ENCODE measurements around the gene TKTL1.
"Not testable (repeated sequence)": the region's sequence is repeated elsewhere in the genome, so short reads cannot be mapped to it uniquely, and the experiment has no call there.

Gene TKTL1

GRCh38 chrX:154295664-154296310 is at the start of gene TKTL1:
Gene TKTL1, plus strand, starts transcription at chrX:154295795. Its CDS starts 65 bp downstream, at chrX:154295860.
- DNase-seq, result no peak

- not testable (repeated sequence) for DNase-seq
Measured at GRCh38 chrX:154247377-154248045, 48.1 kb upstream of the TKTL1 start.

GRCh38 chrX:154248076-154248475 is 47.5 kb upstream of the TKTL1 start:
- not testable (repeated sequence) for DNase-seq

- DNase-seq, result not testable (repeated sequence)
Measured at GRCh38 chrX:154257282-154257681, 38.3 kb upstream of the TKTL1 start, which contains the start of gene OPN1MW3. Gene OPN1MW3, plus strand, starts transcription at chrX:154257582. Its CDS starts 38 bp downstream, at chrX:154257620.

- not testable (repeated sequence) for DNase-seq
Measured at GRCh38 chrX:154258711-154259110, 36.9 kb upstream of the TKTL1 start.

- not testable (repeated sequence) for DNase-seq
Measured at GRCh38 chrX:154263072-154263471, 32.5 kb upstream of the TKTL1 start.

- not testable (repeated sequence) for DNase-seq
Measured at GRCh38 chrX:154269245-154269644, 26.4 kb upstream of the TKTL1 start.

GRCh38 chrX:154284489-154285338 is 10.9 kb upstream of the TKTL1 start:
- not testable (repeated sequence) for DNase-seq

- DNase-seq, result not testable (repeated sequence)
Measured at GRCh38 chrX:154286406-154286805, 9.2 kb upstream of the TKTL1 start.

- no peak for DNase-seq
Measured at GRCh38 chrX:154294791-154295574, 612 bp upstream of the TKTL1 start, which contains the start of gene TEX28. Gene TEX28, minus strand, starts transcription at chrX:154295124. Its CDS starts 3,007 bp downstream, at chrX:154292117.

GRCh38 chrX:154296731-154297130 is 1.1 kb downstream of the TKTL1 start:
- DNase-seq, result no peak

GRCh38 chrX:154298312-154298711 is 2.7 kb downstream of the TKTL1 start:
- DNase-seq, result no peak

- DNase-seq, result no peak
Measured at GRCh38 chrX:154300816-154301215, 5.2 kb downstream of the TKTL1 start.

- not testable (repeated sequence) for DNase-seq
Measured at GRCh38 chrX:154302998-154303397, 7.4 kb downstream of the TKTL1 start.

- DNase-seq, result no peak
Measured at GRCh38 chrX:154303476-154303875, 7.9 kb downstream of the TKTL1 start.

- no peak for DNase-seq
Measured at GRCh38 chrX:154304846-154305245, 9.3 kb downstream of the TKTL1 start.

- DNase-seq, result no peak
Measured at GRCh38 chrX:154305541-154306205, 10.1 kb downstream of the TKTL1 start.

- no peak for DNase-seq
Measured at GRCh38 chrX:154307202-154307601, 11.6 kb downstream of the TKTL1 start.

- DNase-seq, result peak; percentile 76
Measured at GRCh38 chrX:154308108-154308946, 12.7 kb downstream of the TKTL1 start.

GRCh38 chrX:154309041-154309775 is 13.6 kb downstream of the TKTL1 start:
- no peak for DNase-seq

Data from stimulated activated CD4-positive, alpha-beta T cell treated with anti-CD3 and anti-CD28 coated beads, Interleukin-1b, Interleukin-23, amount 100 ng/mL, for 48 hours (primary cell).